A673 (cell line): ENCODE measurements around the gene EXOC4. TPM values are rescaled to one million over a fixed set of nuclear protein-coding genes. Genes with fewer than 3 reads are reported as not detected.

Source experiments
- BruUV-seq: library from RNA; stranded (reverse); fragments of 400-500 nt; replicated peaks from 2 replicates; lab custom pipeline; 2021; lab: Mats Ljungman, UMichigan
- CTCF ChIA-PET: fragments of 300-600 bp; sonication (Branson Sonifier 250); formaldehyde crosslinking; loops from one replicate; lab custom pipeline; 2022; ENCODE audit warnings: antibody characterized with exemption; lab: Charles Lee
- POLR2A ChIA-PET: fragments of 300-600 bp; sonication (Branson Sonifier 250); formaldehyde crosslinking; loops from one replicate; lab custom pipeline; 2022; ENCODE audit warnings: antibody characterized with exemption; ENCODE audit not compliant: low non-redundant PET; lab: Charles Lee
- DNase-seq: peaks from one replicate; pipeline ENCODE4 v3.0.0-alpha.2; 2015; ENCODE audit warnings: low spot score
- H3K27ac ChIP-seq: fragments of 200-600 bp; sonication (generic); 2 replicates; pipeline ENCODE4 v1.5.1; 2016; ENCODE audit warnings: mixed run types, low read depth, mild to moderate bottlenecking, mixed read lengths, antibody characterized with exemption, low read length; ENCODE audit not compliant: poor library complexity, severe bottlenecking
- H3K27me3 ChIP-seq: fragments of 200-600 bp; sonication (generic); replicated peaks from 2 replicates; pipeline ENCODE4 v1.6.1; 2017; ENCODE audit warnings: mixed run types, low read depth, mild to moderate bottlenecking, mixed read lengths, antibody characterized with exemption, low read length; ENCODE audit not compliant: insufficient read depth, poor library complexity
- H3K36me3 ChIP-seq: fragments of 200-600 bp; sonication (generic); 2 replicates; pipeline ENCODE4 v1.6.1; 2016; ENCODE audit warnings: mixed run types, mild to moderate bottlenecking, mixed read lengths, antibody characterized with exemption, low read length; ENCODE audit not compliant: insufficient read depth, poor library complexity, severe bottlenecking
- H3K4me1 ChIP-seq: fragments of 200-600 bp; sonication (generic); 2 replicates; pipeline ENCODE4 v1.6.1; 2017; ENCODE audit warnings: mixed run types, mild to moderate bottlenecking, mixed read lengths, antibody characterized with exemption, low read length; ENCODE audit not compliant: insufficient read depth, poor library complexity, severe bottlenecking
- H3K4me3 ChIP-seq: fragments of 200-600 bp; sonication (generic); 2 replicates; pipeline ENCODE4 v1.5.1; 2016; ENCODE audit warnings: low read depth, mixed run types, mild to moderate bottlenecking, mixed read lengths, low read length; ENCODE audit not compliant: poor library complexity, severe bottlenecking
- H3K9me3 ChIP-seq: fragments of 200-600 bp; sonication (generic); 2 replicates; pipeline ENCODE4 v1.6.1; 2016; ENCODE audit warnings: mixed run types, low read depth, mild to moderate bottlenecking, mixed read lengths, antibody characterized with exemption, low read length; ENCODE audit not compliant: poor library complexity, severe bottlenecking
- EZH2 ChIP-seq: fragments of 200-600 bp; sonication (generic); IDR thresholded peaks from 2 replicates; pipeline ENCODE4 v1.6.1; 2017; ENCODE audit warnings: borderline replicate concordance, low read depth, mild to moderate bottlenecking, mixed read lengths, antibody characterized with exemption, low read length; ENCODE audit not compliant: poor library complexity, severe bottlenecking
- intact Hi-C: fragments of 100-400 bp; cut with micrococcal nuclease; formaldehyde crosslinking; loops from one replicate; pipeline ENCODE4 v1.10.0; 2022; ENCODE audit not compliant: unreplicated experiment
- total RNA-seq: library from RNA; stranded (reverse); gene quantifications from 2 replicates; pipeline ENCODE4 v1.2.3, GENCODE V29; 2021
- TF ChIP-seq, protein P1 (sequence below): fragments of 300-800, 200-600 bp; sonication (generic); conservative IDR thresholded peaks from 2 replicates; pipeline ENCODE4 v1.5.1; 2017; ENCODE audit warnings: low read depth, mild to moderate bottlenecking, antibody characterized with exemption, low read length, moderate library complexity, mixed read lengths

The EXOC4 gene
- total RNA-seq, 1 experiment from 2014 or later: 66.1 TPM

GRCh38 chr7:133839121-133839520, 586.2 kb downstream of the EXOC4 start:
- TF ChIP-seq EZH2: no peak
- TF ChIP-seq, protein P1, sequence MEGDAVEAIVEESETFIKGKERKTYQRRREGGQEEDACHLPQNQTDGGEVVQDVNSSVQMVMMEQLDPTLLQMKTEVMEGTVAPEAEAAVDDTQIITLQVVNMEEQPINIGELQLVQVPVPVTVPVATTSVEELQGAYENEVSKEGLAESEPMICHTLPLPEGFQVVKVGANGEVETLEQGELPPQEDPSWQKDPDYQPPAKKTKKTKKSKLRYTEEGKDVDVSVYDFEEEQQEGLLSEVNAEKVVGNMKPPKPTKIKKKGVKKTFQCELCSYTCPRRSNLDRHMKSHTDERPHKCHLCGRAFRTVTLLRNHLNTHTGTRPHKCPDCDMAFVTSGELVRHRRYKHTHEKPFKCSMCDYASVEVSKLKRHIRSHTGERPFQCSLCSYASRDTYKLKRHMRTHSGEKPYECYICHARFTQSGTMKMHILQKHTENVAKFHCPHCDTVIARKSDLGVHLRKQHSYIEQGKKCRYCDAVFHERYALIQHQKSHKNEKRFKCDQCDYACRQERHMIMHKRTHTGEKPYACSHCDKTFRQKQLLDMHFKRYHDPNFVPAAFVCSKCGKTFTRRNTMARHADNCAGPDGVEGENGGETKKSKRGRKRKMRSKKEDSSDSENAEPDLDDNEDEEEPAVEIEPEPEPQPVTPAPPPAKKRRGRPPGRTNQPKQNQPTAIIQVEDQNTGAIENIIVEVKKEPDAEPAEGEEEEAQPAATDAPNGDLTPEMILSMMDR: no peak
- POLR2A ChIA-PET: no interaction called here
- Histone ChIP-seq H3K36me3 (no peaks in the 10 kb centered on the region), H3K27me3 (no peaks in the 10 kb centered on the region), H3K9me3 (no peaks in the 10 kb centered on the region), H3K4me1 (peaks cover 19% of the 10 kb centered on the region), H3K27ac (no peak overlapping the region), H3K4me3 (no peak overlapping the region)
- no peak for DNase-seq
- intact Hi-C loops: no loop called here
- CTCF ChIA-PET: no interaction called here
- BruUV-seq: no TSS peak

- H3K4me1 ChIP-seq: no peaks in the 10 kb centered on the region
- intact Hi-C loops: no loop called here
- TF ChIP-seq, protein P1: no peak
- no peak for TF ChIP-seq EZH2
- no peak overlapping the region for H3K4me3 ChIP-seq
- H3K9me3 ChIP-seq: no peaks in the 10 kb centered on the region
- POLR2A ChIA-PET: no interaction called here
- H3K36me3 ChIP-seq: no peaks in the 10 kb centered on the region
- CTCF ChIA-PET: no interaction called here
- H3K27ac ChIP-seq: no peak overlapping the region
- DNase-seq: no peak
- BruUV-seq: no TSS peak
- H3K27me3 ChIP-seq: no peaks in the 10 kb centered on the region
Observed at GRCh38 chr7:133843341-133843740, 590.5 kb downstream of the EXOC4 start.

DNA sequence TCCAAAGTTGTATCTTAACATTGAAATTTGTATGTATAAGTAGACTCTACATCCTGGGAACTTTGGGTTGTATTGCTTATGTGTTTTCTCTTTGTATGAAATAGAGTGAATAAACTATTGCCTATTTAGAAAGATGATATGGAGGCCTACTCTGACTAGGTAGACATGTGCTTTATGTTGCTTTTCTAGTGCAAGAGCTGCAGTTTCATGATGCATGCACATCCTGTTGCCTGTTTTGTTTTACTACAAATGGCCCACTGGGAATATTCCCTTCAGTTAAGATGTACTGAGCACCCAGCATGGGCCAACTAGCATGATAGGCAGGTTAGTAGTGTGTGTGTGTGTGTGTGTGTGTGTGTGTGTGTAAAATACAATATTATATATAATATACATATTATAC, 592.1 kb downstream of the EXOC4 start:
- intact Hi-C loops: no loop called here
- Histone ChIP-seq H3K9me3 (no peaks in the 10 kb centered on the region), H3K27ac (no peak overlapping the region), H3K4me3 (no peak overlapping the region), H3K36me3 (no peaks in the 10 kb centered on the region), H3K27me3 (no peaks in the 10 kb centered on the region), H3K4me1 (no peaks in the 10 kb centered on the region)
- CTCF ChIA-PET: no interaction called here
- BruUV-seq: no TSS peak
- TF ChIP-seq, protein P1: no peak
- no peak for TF ChIP-seq EZH2
- POLR2A ChIA-PET: no interaction called here
- no peak for DNase-seq
